Mucosa of gallbladder (tissue), 1 donor: ENCODE data around the gene OR51A4. TPM values are rescaled to one million over a fixed set of nuclear protein-coding genes. Genes with fewer than 3 reads are reported as not detected.
"Not testable (repeated sequence)": the region's sequence is repeated elsewhere in the genome, so short reads cannot be mapped to it uniquely, and the experiment has no call there.

Source experiments
- DNase-seq: peaks from one replicate; pipeline ENCODE4 v3.0.0-alpha.2; 2020; ENCODE audit warnings: low spot score
- total RNA-seq: library from RNA; stranded (reverse); gene quantifications from one replicate; pipeline ENCODE4 v1.2.1, GENCODE V29; 2021
- donor health status: DM: no; HTN: no; CAD: no.

The OR51A4 gene, protein sequence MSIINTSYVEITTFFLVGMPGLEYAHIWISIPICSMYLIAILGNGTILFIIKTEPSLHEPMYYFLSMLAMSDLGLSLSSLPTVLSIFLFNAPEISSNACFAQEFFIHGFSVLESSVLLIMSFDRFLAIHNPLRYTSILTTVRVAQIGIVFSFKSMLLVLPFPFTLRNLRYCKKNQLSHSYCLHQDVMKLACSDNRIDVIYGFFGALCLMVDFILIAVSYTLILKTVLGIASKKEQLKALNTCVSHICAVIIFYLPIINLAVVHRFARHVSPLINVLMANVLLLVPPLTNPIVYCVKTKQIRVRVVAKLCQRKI
- total RNA-seq: not detected

DNA sequence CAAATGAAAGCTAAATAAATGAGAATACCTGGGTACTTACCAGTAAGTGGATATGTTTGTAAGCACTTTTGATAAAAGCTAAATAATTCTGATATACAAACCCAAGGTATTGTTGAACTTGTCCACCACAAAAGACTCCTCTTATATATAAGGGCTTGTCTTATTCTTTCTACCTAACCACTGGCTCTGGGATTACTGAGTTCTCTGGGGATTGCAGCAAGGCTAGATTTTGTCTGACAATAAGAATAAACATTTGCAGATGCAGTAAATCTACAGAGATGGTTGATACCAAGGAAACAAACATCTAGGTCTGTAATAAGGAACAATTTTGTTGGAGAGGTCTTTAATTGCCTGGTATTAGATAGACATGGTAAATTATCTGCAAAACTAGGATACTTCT, at the start of gene OR51A4:
Gene OR51A4, minus strand, starts transcription at position 101 of the 400 bp plus-strand sequence. CDS start 505 bp downstream, outside the sequence.
- DNase-seq: no peak

DNA sequence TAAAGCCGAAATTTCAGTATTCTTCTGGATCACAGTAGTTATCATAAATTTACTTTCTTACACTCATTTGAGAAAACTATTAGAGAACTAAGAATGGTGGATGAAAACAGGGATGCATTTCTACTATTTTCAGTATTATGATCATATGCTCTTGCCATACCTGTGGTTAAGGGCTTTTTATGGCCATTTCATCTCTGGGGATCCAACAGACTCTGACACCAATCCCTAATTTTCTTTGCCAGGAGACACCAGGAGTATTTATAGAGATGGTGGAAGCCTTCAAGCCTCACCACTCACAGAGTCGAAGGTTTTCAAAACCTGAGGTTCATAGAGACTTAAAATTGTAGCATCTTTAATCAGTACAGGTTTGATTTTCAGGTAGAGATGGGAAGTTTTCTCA, 47.1 kb upstream of the OR51A4 start, which contains the start of gene OR51L1:
Gene OR51L1, plus strand, starts transcription at position 301 of the 400 bp plus-strand sequence. CDS start 4,132 bp downstream, outside the sequence.
- no peak for DNase-seq

DNA sequence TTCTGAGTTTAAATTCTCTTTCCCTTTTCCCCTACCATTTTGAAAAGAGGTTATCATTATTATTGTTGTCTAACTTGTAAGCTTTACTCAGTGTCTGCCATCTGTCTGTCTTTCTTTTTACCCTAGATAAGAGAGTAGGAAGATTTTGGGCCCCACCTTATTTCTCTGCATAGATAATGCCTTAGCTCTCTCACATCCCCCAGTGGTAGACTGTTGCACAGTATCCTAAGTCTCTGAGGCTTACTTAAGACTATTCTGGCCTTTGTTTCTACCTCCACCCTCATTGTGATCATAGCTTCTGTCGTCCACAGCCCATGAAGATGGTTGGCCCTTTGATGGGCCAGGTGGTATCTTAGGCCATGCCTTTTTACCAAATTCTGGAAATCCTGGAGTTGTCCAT, 43.7 kb upstream of the OR51A4 start:
- DNase-seq: no peak

DNA sequence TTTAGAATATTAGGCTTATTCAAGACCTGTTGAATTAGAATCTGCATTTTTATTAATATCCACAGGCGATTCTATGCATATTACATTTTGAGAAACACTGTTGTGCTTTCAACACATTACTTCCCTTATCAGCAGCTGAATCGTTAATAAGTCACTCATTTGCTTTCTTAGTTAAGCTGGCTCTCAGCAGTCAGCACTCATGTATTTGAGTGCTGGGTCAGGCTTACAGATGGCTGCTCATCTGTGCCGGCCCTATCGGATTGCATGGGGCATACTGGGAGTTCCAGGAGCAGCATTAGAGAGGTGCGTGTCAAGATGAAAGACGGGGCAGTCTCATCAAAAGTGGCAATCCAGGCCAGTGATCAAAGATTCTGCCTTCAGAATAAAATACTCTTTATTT, 36.4 kb upstream of the OR51A4 start:
- DNase-seq: peak; percentile 16

DNA sequence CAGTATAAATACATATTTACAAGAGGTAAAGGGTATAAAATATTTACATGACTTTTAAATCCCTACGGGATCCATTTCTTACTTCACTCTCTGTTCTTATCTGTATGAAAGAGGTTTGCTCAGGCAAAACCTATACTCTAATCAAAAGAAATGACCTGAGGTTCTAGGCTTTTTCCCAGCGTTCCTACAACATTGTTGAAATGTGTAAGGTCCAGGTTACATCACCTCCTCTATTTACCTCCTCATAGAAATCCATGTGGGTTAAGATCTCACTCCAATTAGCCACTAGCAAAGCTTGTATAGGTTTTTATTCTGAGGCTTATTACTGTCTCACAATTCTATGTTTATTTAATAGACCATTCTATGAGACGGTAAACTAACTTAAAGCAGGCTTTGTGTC, 35.3 kb upstream of the OR51A4 start:
- DNase-seq: no peak

DNA sequence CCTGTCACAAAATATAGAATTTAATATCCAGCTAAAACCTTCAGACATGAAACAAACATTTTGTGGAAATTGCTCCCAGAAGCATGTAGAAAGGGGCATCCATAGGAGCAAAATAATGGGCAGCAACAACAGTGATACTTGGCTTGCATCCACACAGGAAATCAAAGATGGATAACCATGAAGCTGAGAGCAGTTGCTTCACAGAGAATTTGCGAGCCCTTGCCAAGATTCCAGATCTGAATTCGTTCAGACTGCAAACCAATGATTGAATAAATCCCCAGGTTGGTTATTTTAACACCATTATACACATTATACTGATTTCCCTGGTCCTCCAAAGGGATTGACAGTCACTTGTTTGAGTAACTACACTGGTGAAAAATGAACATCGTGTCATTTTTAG, 31.6 kb upstream of the OR51A4 start:
- DNase-seq: no peak

DNA sequence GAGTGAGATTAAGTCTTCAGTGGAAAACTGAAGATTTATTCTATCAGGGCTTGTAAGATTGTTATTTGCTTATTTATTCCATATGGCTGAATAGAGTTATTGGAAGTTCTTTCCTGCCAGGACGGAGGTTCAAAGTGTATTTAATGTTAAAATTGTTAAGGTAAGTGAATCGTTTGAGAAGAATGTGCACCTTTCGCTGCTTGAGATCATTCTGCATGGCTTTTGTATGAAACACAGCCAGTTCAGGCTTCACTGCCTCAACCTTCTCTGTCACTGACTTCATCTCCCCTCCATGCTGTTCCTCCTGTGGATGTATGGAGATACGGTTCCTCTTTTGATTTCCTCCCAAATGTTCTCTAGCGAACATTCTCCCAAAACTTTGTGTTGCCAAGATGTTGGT, 28.0 kb upstream of the OR51A4 start:
- no peak for DNase-seq

DNA sequence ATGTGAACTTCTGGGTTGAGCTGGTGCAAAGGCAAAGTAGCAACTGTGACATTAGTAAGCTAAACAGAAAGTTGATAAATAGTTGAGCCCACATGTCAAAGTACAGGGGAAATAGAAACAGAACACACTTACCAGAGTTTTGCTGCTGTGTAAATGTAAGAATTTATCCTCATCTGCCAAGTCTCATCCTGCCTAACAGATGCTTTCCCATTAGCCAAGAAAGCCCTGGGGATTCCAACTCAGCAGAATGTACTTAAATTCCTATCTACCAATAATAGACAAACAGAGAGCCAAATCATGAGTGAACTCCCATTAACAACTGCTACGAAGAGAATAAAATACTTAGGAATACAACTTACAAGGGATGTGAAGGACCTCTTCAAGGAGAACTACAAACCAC, 15.4 kb upstream of the OR51A4 start:
- DNase-seq: no peak

DNA sequence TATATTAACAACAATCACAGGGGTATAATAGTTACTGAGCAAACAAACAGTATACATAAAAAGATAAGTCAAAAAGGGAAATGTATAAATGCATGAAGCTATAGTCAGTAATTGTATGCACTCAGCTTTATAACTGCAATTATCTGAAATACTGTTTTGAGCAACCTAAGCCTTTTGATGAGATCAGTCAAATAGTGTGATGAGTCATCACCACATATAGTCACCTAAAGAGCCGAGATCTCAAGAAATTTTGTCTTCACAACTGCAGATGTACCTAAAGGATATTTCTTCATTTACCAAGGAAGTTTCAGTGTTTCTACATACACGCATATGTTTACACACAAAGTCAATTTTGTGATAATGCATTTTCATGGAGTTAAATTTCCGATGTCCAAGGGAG, 13.5 kb upstream of the OR51A4 start:
- no peak for DNase-seq

DNA sequence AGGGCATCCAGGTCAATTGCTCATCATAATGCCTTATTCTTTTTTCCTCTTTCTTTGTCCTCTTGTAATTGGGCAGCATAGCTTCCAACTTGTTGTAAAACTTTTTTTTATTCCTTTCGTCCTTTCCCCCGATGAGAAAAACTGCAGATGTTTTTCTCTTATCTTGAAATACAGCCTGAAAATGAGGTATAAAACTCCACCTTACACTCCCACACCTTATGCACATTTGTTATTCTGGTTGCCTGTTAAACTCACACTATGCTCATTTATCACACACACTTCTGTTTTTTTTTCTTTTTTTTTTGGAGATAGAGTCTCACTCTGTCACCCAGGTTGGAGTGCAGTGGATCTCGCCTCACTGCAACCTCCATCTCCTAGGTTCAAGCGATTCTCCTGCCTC, 10.0 kb upstream of the OR51A4 start:
- no peak for DNase-seq

DNA sequence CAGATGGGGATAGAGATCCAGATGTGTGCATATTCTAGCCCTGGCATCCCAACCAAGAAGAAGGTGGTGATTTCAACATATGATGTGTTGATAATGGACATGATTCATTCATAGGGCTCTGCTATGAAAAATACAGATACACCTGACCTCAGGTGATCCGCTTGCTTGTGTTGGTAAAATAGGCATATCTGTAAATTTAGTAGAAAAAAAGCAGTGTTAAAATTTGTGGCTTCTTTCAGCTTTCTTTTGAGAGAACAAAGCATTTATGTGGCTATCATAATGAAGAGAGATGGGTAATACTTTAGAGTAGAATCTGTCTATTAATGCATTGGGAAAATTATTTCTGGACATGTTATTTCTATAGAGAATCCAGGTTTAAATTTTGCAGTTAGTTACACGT, 8.2 kb upstream of the OR51A4 start, which contains the start of gene OR51A2:
Gene OR51A2, minus strand, starts transcription at position 101 of the 400 bp plus-strand sequence. Its CDS starts 0 bp downstream, at position 101.
- DNase-seq: not testable (repeated sequence)

DNA sequence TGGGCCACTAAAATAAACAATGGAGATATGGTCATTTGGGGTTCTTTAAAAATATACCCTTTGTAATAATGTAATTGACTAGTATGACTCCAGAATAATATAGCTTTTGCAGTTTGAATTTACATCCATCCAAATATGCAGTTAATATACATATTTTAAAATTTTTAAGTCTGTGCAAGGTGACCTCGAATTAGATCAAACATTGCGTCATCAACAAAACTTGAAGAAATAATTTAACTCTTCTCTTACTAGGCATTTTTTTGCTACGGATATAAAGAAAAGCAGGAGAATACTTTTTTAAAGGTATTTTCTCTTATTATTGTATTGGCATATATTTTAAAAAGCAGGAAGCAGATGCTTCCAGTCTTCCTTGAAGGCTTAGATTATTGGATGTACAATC, 10.7 kb downstream of the OR51A4 start:
- DNase-seq: no peak

DNA sequence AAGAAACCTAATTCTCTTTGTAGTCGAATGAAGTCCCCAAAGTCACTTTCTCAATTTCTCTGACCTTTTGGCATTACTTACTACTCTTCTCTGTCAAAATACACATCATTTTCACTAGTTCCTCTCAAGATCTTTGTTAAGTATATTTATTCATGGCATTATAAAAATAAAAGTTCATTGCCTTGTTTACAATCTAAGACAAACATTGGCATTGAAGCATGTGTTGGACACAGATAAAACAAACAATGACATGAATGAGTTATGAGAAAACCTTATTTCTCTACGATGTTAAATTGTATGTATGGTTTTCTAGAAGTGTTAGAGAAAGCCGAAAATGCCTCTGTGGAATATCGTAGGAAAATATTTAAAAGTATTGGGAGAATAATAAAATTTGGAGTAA, 14.7 kb downstream of the OR51A4 start:
- DNase-seq: no peak

DNA sequence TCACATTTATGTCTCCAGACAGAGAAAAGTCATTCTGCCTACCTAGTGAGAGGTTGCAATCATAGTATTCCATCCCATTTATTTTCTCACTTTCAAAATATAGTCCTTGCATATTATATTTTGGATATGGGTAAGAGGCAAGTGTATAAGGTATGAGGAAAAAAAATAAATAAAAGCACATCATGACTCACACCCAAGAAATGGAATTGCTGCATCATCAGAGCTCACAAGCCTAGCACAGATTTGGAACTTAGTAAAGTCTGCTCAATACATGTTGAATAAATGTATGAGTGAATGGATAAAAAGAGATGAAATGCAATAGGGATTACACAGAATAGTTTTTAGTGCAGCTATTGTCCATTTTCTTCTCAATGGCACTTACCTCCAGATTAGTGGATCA, 20.8 kb downstream of the OR51A4 start:
- DNase-seq: no peak

DNA sequence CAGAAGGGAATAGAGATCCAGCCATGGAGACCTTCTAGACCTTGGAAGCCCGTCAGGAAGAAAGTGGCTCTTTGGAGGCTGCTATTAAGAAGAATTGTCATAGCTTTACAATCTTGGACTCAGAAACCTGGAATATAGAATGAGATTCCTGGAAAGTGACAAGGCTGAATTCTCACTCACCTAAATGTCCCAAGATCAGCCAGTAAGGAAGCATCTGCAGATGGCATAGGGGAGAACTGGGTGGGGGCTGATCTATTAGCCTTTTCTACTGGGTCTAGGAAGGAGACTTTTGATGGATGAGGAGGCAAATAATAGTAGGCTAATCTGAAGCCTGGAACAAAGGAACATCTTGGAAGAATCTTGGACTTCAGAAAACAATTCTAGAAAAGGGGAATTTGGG, 23.2 kb downstream of the OR51A4 start, which contains the start of gene OR51G1:
Gene OR51G1, minus strand, starts transcription at position 101 of the 400 bp plus-strand sequence. Its CDS starts 0 bp downstream, at position 101.
- no peak for DNase-seq

DNA sequence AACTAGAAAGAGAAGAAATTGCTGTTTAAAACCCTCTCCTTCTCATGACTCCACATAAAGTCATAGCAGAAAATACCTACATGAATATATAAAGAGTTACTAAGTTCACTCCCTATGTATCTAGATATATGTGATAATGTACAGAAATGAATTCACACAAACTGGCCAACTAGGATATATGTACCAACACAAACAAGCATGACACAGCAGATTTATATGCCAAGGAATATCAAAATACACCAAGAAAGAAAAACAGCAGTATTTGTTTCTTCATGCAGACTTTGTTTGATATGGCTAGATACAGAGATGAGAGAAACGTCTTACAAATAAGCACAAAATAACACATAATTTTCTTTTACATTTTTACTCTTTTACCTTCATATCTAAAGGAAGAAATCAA, 25.1 kb downstream of the OR51A4 start:
- DNase-seq: no peak

DNA sequence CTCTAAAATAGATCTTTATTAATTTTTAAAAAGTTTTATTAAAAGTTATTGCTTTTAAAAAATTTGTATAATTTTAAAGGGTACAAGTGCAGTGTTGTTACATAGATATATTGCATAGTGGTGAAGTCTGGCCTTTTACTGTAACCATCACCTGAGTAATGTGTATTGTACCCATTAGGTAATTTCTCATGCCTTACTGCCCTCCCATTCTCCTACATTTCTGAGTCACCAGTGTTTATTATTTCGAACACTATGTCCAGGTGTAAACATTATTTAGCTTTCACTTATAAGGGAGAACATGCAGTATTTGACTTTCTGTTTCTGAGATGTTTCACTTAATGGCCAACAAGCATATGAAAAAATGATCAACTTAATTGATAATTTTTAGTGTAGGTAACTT, 25.6 kb downstream of the OR51A4 start:
- no peak for DNase-seq

DNA sequence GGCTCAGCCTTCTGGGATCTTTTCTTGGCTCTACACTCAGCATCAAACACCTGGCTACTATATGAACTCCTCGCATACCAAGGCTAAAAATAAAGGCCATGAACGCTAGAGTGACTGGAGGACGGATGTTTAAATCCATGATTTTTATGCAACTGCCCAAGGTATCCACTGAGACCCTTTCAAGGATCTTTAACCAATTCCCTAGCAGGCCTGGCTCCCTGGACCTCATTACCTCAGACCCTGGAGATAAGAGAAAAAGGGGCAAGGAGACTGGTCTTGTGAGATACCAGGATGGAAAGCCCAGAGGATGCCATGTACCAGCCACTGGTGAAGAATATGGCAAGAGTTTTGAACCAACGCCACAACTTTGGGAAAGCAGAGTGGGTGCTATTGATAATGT, 28.2 kb downstream of the OR51A4 start, which contains the start of gene OR51G2:
Gene OR51G2, minus strand, starts transcription at position 101 of the 400 bp plus-strand sequence. CDS start 3,687 bp downstream, outside the sequence.
- DNase-seq: no peak

DNA sequence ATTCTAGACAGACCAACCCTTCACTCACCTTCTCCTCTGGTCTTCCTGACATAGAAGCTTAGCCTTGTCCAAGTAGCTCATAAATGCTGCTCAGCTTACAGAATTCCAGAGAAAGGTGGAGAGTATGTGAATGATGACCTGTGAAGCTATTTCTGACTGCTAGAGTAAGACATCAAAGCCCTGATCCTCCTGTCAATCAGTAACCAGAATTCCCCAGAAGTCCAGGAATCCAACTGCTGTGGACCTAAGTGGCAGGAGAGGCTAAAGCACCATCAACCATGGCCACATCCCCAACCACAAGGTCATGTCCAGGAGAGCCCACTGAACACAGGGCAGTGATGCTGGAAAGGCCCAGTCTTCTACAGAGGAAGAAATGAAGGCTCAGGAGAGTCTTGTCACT, 30.8 kb downstream of the OR51A4 start:
- no peak for DNase-seq

DNA sequence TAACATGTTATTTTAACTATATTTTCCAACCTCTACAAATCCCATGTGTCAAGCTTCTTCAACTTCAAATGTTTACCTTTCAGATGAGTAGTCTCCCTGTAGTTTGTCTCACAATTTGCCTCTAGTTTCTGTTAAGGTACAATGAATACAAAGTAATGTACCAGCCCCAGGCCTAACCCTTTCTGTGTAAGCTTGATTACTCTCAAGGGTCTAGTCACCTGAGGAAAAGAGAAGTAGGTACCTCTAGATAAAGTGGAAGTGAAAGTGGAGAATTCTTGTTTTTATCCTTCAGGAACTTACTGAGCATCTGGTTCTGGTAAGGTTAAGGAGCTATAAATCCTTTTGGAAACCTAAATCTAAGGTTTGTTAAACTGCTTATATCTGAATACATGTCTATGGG, 43.9 kb downstream of the OR51A4 start, which contains the start of gene OR51A7:
Gene OR51A7, plus strand, starts transcription at position 300 of the 400 bp plus-strand sequence. CDS start 3,587 bp downstream, outside the sequence.
- DNase-seq: no peak
